HG03135 (cell line): Measurements from ENCODE around the gene LCP1.
"Not testable (repeated sequence)": the region's sequence is repeated elsewhere in the genome, so short reads cannot be mapped to it uniquely, and the experiment has no call there.

Source experiments
- ATAC-seq: cut with Tn5 transposase; IDR thresholded peaks from one replicate; pipeline ENCODE4 v1.9.1; 2021; ENCODE audit warnings: mild to moderate bottlenecking, moderate library complexity; ENCODE audit not compliant: unreplicated experiment

The LCP1 gene

GRCh38 chr13:46181840-46182490, at the start of gene LCP1:
LCP1 (minus strand) TSS chr13:46182177; CDS start chr13:46159662, 22,515 bp downstream.
- peak; percentile 62 for ATAC-seq

- no peak for ATAC-seq
Observed at GRCh38 chr13:46229251-46229650, 47.3 kb upstream of the LCP1 start.

- not testable (repeated sequence) for ATAC-seq
Observed at GRCh38 chr13:46220234-46220633, 38.3 kb upstream of the LCP1 start.

GRCh38 chr13:46214741-46215140, 32.8 kb upstream of the LCP1 start:
- not testable (repeated sequence) for ATAC-seq

- no peak for ATAC-seq
Observed at GRCh38 chr13:46213242-46213641, 31.3 kb upstream of the LCP1 start.

GRCh38 chr13:46211483-46212351, 29.7 kb upstream of the LCP1 start, which contains the start of gene LRRC63:
LRRC63 (plus strand) TSS chr13:46211928; CDS start chr13:46213035, 1,107 bp downstream.
- ATAC-seq: peak; percentile 95

GRCh38 chr13:46211116-46211482, 29.1 kb upstream of the LCP1 start:
- ATAC-seq: peak; percentile 42

GRCh38 chr13:46210362-46211083, 28.5 kb upstream of the LCP1 start:
- no peak for ATAC-seq

- no peak for ATAC-seq
Observed at GRCh38 chr13:46207828-46208227, 25.9 kb upstream of the LCP1 start.

GRCh38 chr13:46206143-46206542, 24.2 kb upstream of the LCP1 start:
- no peak for ATAC-seq

- ATAC-seq: no peak
Observed at GRCh38 chr13:46202966-46203365, 21.0 kb upstream of the LCP1 start.

GRCh38 chr13:46202188-46202795, 20.3 kb upstream of the LCP1 start:
- peak; percentile 50 for ATAC-seq

- ATAC-seq: no peak
Observed at GRCh38 chr13:46198696-46199193, 16.8 kb upstream of the LCP1 start.

- no peak for ATAC-seq
Observed at GRCh38 chr13:46197299-46198048, 15.5 kb upstream of the LCP1 start.

GRCh38 chr13:46195016-46195415, 13.0 kb upstream of the LCP1 start:
- no peak for ATAC-seq

GRCh38 chr13:46192412-46192811, 10.4 kb upstream of the LCP1 start:
- no peak for ATAC-seq

- ATAC-seq: no peak
Observed at GRCh38 chr13:46185634-46186033, 3.7 kb upstream of the LCP1 start.

GRCh38 chr13:46184277-46184699, 2.3 kb upstream of the LCP1 start:
- peak; percentile 41 for ATAC-seq

GRCh38 chr13:46183018-46183946, 1.3 kb upstream of the LCP1 start:
- no peak for ATAC-seq
